Stimulated activated CD4-positive, alpha-beta T cell treated with anti-CD3 and anti-CD28 coated beads, Interleukin-2, amount 100 ng/mL, for 24 hours (primary cell): ENCODE data around the gene CD200R1.

Experiments used
- DNase-seq, 2 donors: peaks; one replicate each; pipeline ENCODE4 v3.0.0-alpha.2; 2020

Gene CD200R1

DNA sequence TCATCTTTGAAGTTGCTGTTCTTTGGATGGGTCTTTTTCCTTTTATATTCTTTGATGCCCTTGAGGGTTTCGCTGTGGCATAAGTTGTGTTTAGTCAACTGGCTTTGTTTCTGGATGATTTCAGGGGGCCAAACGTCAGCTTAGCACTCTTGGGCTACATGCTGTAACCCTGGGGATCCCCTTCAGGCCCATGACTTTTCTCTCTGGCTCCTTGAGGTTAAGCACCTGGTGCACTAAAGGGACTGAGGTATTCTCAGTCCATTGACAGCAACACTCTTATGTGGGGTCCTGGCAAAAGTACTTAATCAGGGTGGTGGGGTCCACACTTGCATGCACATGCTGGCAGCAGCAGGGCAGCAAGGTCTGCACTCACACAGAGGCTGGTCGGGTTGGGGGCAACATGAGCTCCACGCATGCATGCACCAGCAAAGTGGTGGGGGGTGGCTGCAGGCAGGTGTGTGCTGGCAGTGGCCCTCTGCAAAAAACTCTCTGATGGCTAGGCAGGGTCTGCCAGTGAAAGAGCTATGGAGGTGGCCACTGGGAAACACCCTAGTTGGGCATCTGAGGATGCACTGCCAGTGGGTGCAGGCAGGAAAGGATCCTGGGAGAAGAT lies 90.1 kb downstream of the CD200R1 start:
- DNase-seq = no peak

DNA sequence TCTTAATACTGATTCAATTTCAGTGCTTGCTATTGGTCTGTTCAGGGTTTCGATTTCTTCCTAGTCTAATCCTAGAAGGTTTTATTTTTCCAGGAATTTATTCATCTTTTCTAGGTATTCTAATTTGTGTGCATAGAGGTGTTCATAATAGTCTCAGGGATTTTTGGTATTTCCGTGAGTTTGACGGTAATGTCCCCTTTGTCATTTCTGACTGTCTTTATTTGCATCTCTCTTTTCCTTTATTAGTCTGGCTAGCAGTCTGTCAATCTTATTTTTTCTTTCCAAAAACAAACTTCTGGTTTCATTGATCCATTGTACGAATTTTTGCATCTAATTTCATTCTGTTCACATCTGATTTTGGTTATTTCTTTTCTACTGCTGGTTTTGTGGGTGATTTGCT lies 93.0 kb downstream of the CD200R1 start:
- no peak for DNase-seq

DNA sequence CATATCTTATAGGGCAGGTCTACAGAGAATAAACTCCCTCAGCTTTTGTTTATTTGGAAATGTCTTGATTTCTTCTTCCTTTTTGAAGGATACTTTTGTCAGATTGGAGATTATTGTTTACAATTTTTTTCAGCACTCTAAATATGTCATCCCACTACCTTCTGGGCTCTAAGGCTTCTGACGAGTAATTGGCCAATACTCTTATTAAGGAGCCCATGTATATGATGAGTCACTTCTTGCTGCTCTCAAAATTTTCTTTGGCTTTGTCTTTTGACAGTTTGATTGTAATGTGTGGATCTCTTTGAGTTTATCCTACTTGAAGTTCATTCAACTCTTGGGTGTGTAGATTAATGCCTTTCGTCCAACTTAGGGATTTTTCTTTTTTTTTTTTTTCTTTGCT lies 99.3 kb downstream of the CD200R1 start:
- no peak for DNase-seq

DNA sequence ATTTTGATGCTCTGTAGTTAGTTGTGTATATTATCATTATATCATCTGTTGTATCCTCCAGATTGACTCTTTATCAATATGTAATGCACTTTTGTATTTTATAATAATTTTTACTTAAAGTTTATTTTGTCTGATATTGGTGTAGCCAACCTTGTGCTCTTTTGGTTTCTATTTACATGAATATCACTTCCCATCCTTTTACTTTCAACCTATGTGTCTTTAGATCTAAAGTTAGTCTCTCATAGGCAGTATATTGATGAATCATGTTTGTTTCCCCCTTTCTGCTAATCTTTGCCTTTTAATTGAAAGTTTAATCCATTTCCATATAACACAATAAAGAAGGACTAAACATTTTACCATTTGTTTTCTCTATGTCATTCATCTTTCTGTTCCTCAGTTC lies 100.2 kb downstream of the CD200R1 start:
- no peak for DNase-seq

DNA sequence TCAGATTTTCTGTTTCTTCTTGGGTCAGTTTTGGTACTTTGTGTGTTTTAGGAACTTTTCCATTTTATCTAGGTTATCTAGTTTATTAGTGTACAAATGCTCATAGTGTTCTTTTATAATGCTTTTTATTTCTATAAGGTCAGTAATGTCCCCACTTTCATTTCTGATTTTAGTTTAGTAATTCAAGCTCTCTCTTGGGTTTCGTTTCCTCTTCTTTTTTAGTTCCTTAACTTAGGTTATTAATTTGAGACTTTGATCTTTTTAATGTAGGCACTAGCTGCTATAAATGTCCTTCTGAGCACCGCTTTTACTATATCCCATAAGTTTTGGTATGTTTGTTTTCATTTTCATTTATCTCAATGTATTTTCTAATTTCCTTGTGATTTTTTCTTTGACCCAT lies 101.3 kb downstream of the CD200R1 start:
- no peak for DNase-seq

DNA sequence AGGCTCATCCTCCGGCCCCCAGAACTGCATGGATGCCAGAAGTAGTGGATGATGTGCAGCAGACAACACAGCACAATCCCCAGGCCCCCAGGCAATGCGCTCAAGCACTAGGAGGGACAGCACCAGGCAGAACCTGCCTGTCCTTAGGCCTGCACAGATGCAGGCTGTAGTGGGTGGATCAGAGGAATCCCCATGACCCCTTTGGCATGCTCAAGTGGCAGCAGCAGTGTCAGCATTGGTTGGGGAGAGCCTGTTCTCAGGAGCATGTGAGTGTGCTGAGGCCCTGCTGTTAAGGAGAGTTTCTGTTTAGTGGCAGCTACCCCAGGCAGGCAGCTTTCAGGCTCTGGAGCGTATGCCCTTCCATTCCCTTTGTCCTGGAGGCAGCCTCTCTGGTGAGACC lies 103.2 kb downstream of the CD200R1 start:
- no peak for DNase-seq
